Middle frontal gyrus (tissue), 1 donor: ENCODE data around the gene STARD7.
A peak's percentile ranks its signal among the peaks of the same experiment; 100 is the strongest.

Source experiments
- DNase-seq: peaks from one replicate; pipeline ENCODE4 v3.0.0-alpha.2; 2015; ENCODE audit warnings: low spot score; ENCODE audit errors: extremely low spot score

The STARD7 gene

GRCh38 chr2:96198921-96199320, 9.7 kb downstream of the STARD7 start:
- DNase-seq = no peak

GRCh38 chr2:96197546-96198255, 10.9 kb downstream of the STARD7 start:
- no peak for DNase-seq

- DNase-seq = no peak
Measured at GRCh38 chr2:96195410-96196066, 13.1 kb downstream of the STARD7 start.

GRCh38 chr2:96191937-96192670, 16.5 kb downstream of the STARD7 start:
- no peak for DNase-seq

GRCh38 chr2:96188821-96189526, 19.7 kb downstream of the STARD7 start:
- DNase-seq = no peak

GRCh38 chr2:96186562-96186961, 22.1 kb downstream of the STARD7 start:
- DNase-seq = no peak

GRCh38 chr2:96185516-96185915, 23.1 kb downstream of the STARD7 start:
- DNase-seq = no peak

GRCh38 chr2:96184989-96185388, 23.6 kb downstream of the STARD7 start:
- no peak for DNase-seq

- no peak for DNase-seq
Measured at GRCh38 chr2:96184188-96184587, 24.4 kb downstream of the STARD7 start.

GRCh38 chr2:96181529-96181928, 27.1 kb downstream of the STARD7 start:
- DNase-seq = no peak

GRCh38 chr2:96180521-96180920, 28.1 kb downstream of the STARD7 start:
- DNase-seq = no peak

GRCh38 chr2:96180002-96180401, 28.6 kb downstream of the STARD7 start:
- no peak for DNase-seq

- no peak for DNase-seq
Measured at GRCh38 chr2:96176661-96177060, 32.0 kb downstream of the STARD7 start.

GRCh38 chr2:96175951-96176350, 32.7 kb downstream of the STARD7 start:
- DNase-seq = no peak

- DNase-seq = peak; percentile 58
Measured at GRCh38 chr2:96174251-96175144, 34.1 kb downstream of the STARD7 start.

- DNase-seq = no peak
Measured at GRCh38 chr2:96171831-96172230, 36.8 kb downstream of the STARD7 start.

GRCh38 chr2:96170626-96171025, 38.0 kb downstream of the STARD7 start:
- no peak for DNase-seq

- no peak for DNase-seq
Measured at GRCh38 chr2:96169868-96170507, 38.6 kb downstream of the STARD7 start.

GRCh38 chr2:96167407-96168013, 41.1 kb downstream of the STARD7 start:
- no peak for DNase-seq
